ENCODE measurements around the gene COL25A1.
"Not testable (repeated sequence)": the region's sequence is repeated elsewhere in the genome, so short reads cannot be mapped to it uniquely, and the experiment has no call there.

The COL25A1 gene

GRCh38 chr4:109077505-109077904 is 225.0 kb downstream of the COL25A1 start:
- H3K27me3 Mint-ChIP-seq (ENCODE audit: low read depth), result no peaks in the 10 kb centered on the region

GRCh38 chr4:109076709-109077108 is 225.7 kb downstream of the COL25A1 start:
- Mint-ChIP-seq H3K36me3 (ENCODE audit: low read depth) (peaks cover 24% of the 10 kb centered on the region), H3K27ac (peak overlapping the region in 2 of 3 experiments; percentile 89 to 92), H3K9me3 (peaks cover 19% of the 10 kb centered on the region), H3K4me1 (peaks cover 49% of the 10 kb centered on the region)
- H3K4me3 Mint-ChIP-seq; H3K27me3 Mint-ChIP-seq (ENCODE audit: low read depth): not testable (repeated sequence)

More at GRCh38 chr4:109077505-109077904, 225.0 kb downstream of the COL25A1 start:
- Mint-ChIP-seq H3K9me3 (peaks cover 17% of the 10 kb centered on the region), H3K27ac (peak overlapping the region; percentile 45 to 92 (median 89)), H3K4me1 (peaks cover 47% of the 10 kb centered on the region), H3K4me3 (no peak overlapping the region), H3K36me3 (ENCODE audit: low read depth) (peaks cover 22% of the 10 kb centered on the region)
- no peak for TF ChIP-seq CTCF (IDR thresholded peaks at IDR 0.05; ENCODE audit: unreplicated experiment in 3 of 3)

- no peak for TF ChIP-seq CTCF (IDR thresholded peaks at IDR 0.05; ENCODE audit: unreplicated experiment in 3 of 3)
- peaks cover 24% of the 10 kb centered on the region for H3K36me3 Mint-ChIP-seq (ENCODE audit: low read depth)
Measured at GRCh38 chr4:109075621-109076020, 226.8 kb downstream of the COL25A1 start.

GRCh38 chr4:109072595-109072994 is 229.9 kb downstream of the COL25A1 start:
- Mint-ChIP-seq H3K36me3 (ENCODE audit: low read depth) (peaks cover 24% of the 10 kb centered on the region), H3K27me3 (ENCODE audit: low read depth) (no peaks in the 10 kb centered on the region), H3K9me3 (peaks cover 19% of the 10 kb centered on the region), H3K4me3 (no peak overlapping the region), H3K27ac (peak overlapping the region in 2 of 3 experiments; percentile 11 to 18), H3K4me1 (peaks cover 29% of the 10 kb centered on the region)
- TF ChIP-seq CTCF (IDR thresholded peaks at IDR 0.05; ENCODE audit: unreplicated experiment in 3 of 3), result no peak

More at GRCh38 chr4:109075621-109076020, 226.8 kb downstream of the COL25A1 start:
- Mint-ChIP-seq H3K27ac (no peak overlapping the region), H3K9me3 (peaks cover 19% of the 10 kb centered on the region), H3K4me1 (peaks cover 43% of the 10 kb centered on the region), H3K4me3 (no peak overlapping the region), H3K27me3 (ENCODE audit: low read depth) (no peaks in the 10 kb centered on the region)

- H3K27ac Mint-ChIP-seq; H3K4me3 Mint-ChIP-seq; H3K27me3 Mint-ChIP-seq (ENCODE audit: low read depth): not testable (repeated sequence)
- Mint-ChIP-seq H3K4me1 (peaks cover 34% of the 10 kb centered on the region), H3K9me3 (peaks cover 19% of the 10 kb centered on the region), H3K36me3 (ENCODE audit: low read depth) (peaks cover 24% of the 10 kb centered on the region)
Measured at GRCh38 chr4:109070677-109071076, 231.8 kb downstream of the COL25A1 start.

GRCh38 chr4:109067508-109068235 is 234.8 kb downstream of the COL25A1 start:
- Mint-ChIP-seq H3K36me3 (ENCODE audit: low read depth) (peaks cover 3% of the 10 kb centered on the region), H3K27me3 (ENCODE audit: low read depth) (no peaks in the 10 kb centered on the region), H3K27ac (peak overlapping the region; percentile 66 to 82 (median 68)), H3K4me1 (peaks cover 40% of the 10 kb centered on the region), H3K9me3 (peaks cover 3% of the 10 kb centered on the region), H3K4me3 (peak overlapping the region in 1 of 3 experiments; percentile 1)
- no peak for TF ChIP-seq CTCF (IDR thresholded peaks at IDR 0.05; ENCODE audit: unreplicated experiment in 3 of 3)

- no peak for TF ChIP-seq CTCF (IDR thresholded peaks at IDR 0.05; ENCODE audit: unreplicated experiment in 3 of 3)
- peak overlapping the region in 2 of 3 experiments; percentile 25 to 64 for H3K27ac Mint-ChIP-seq
- H3K4me3 Mint-ChIP-seq, result no peak overlapping the region
- H3K9me3 Mint-ChIP-seq, result no peaks in the 10 kb centered on the region
- H3K4me1 Mint-ChIP-seq, result peaks cover 53% of the 10 kb centered on the region
- H3K27me3 Mint-ChIP-seq (ENCODE audit: low read depth), result no peaks in the 10 kb centered on the region
- H3K36me3 Mint-ChIP-seq (ENCODE audit: low read depth), result no peaks in the 10 kb centered on the region
Measured at GRCh38 chr4:109065006-109065405, 237.5 kb downstream of the COL25A1 start.
